NCI-H510A (cell line): ENCODE results near the gene MED26.

Experiments
- DNase-seq: peaks from one replicate; lab custom pipeline; 2025; lab: John Stamatoyannopoulos, UW

The MED26 gene

GRCh38 chr19:16589917-16590316 lies 38.1 kb downstream of the MED26 start:
- DNase-seq, result peak; percentile 21

DNA sequence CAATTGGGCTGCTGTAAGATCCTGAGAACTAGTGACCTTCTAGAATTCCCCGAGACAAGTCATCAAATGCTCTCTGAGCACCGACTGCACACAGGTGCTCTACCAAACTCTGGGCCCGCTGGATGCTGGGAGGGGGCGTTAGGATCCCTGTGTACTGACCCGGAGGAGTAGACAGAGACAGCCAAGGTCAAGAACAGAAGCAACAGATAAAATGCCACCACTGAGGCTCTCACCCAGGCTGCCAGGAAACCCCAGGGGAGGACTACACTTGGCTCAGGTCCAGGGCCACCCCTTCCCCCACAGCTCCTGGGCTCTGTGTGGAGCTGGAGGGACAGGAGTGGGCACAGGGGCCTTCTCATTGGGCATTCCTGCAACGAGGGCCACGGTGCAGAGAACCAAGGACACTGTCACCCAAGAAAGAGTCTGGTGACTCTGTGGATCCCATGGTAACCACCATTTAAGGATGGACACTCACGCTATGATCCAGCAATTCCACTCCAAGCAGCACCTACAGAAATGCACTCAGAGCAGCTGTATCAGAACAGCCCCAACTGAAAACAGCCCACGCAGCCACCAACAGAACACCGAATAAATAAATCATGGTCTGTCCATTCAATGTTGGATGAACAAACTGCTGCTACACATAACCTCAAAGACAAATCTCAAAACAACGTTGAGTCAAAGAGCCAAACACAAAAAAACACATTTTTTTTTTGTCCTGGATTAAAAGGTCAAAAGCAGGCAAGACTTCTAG lies 39.0 kb downstream of the MED26 start:
- DNase-seq, result no peak

DNA sequence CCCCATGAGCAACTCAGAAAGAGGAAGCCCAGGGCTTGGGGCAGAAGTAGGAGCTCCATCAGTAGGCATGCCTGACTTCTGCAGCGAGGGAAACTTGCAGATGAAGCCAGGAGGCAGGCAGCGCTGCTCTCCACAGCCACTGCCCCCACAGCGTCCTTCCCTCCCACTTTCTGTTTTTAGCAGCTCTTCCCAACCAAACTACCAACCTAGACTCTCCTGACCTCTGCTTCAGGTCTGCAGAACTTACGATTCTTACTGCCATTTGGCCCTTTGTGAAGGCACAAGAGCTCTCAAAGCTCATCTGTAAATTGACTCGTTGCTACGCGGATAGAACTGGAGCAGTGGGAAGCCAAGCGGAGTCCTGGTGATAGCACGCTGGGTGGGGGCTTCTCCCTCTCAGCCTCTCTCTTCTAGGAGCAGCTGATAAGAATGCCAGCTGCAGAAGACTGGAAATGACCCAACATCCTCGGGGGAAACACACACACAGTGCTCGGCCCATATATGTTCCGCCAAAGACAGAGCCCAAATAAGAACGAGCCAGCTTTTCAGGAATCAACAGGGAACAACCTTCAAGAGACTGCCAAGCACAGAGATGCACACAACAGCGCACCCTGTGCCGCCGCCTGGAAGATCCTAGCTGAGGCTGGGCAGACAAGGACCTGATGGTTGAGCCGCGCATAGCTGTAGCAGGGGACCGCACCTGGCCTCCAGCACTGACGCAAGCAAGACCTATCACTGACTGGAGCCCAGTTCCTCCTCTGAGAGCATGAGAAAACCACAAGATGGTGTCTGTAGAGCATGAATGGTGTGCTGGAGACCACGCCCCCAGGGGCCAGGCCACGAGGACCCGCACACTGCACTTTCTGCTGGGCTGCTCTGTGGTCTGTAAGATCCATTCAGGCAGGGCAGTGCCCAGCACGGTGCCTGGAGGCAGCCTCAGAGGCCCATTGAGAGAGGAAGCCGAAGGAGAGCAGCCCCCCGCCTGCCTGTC lies 39.9 kb downstream of the MED26 start:
- DNase-seq, result peak; percentile 80

GRCh38 chr19:16586991-16587832 lies 40.8 kb downstream of the MED26 start:
- peak; percentile 27 for DNase-seq

DNA sequence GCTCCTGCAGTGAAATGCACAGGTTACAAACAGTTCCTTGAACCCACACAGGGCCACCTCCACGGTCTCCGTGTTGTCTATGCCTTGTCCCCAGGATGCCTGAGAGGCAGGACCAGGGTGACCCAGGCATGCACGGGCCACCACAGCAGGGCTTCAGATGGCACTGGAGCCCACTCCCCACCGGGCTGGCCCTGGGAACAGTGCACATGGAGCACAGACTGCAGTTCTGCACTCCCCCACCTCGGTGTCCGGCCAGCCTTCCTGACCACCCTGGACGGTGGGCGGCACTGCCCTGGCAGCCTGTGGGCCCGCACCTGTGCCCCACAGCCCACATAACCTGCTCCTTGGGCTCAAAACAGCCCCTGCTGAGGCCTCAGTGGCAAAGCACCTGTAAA lies 41.5 kb downstream of the MED26 start:
- no peak for DNase-seq

- no peak for DNase-seq
Measured at GRCh38 chr19:16585808-16586476, 42.1 kb downstream of the MED26 start.

DNA sequence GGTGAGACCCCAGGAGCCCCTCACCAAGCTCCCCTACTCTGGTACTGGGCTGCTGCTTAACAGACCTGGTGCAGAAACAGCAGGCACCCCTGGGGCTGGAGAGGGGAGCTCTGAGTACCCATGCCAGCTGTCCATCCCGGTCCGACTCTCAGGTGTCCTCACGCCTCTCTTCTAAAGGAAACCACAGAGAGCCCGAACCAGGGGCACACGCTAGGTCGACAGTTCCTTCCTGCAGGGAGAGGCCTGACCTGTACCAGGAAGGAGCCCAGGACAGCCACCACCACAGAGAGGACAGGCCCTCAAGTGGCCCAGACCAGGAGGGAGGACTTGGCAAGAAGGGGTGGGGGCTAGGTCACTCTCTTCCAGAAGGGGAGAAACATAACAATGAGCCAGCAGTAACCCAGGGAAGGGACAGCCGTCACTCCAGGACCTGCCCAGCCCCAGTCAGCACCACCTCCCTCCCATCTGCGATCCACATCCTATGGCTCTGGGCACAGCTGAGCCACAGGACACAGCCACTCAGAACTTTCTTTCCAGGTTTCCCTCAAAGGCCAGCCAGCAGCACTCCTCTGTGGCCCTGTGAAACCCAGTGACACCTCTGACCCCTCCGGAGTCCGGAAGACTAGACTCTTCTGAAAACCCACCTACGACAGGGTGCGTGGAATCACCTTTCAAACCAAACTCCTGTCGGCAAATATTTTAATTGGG lies 42.8 kb downstream of the MED26 start:
- DNase-seq, result no peak

GRCh38 chr19:16584248-16585093 lies 43.5 kb downstream of the MED26 start:
- peak; percentile 74 for DNase-seq

- DNase-seq, result no peak
Measured at GRCh38 chr19:16582486-16583261, 45.3 kb downstream of the MED26 start.

GRCh38 chr19:16581971-16582343 lies 46.0 kb downstream of the MED26 start:
- no peak for DNase-seq

DNA sequence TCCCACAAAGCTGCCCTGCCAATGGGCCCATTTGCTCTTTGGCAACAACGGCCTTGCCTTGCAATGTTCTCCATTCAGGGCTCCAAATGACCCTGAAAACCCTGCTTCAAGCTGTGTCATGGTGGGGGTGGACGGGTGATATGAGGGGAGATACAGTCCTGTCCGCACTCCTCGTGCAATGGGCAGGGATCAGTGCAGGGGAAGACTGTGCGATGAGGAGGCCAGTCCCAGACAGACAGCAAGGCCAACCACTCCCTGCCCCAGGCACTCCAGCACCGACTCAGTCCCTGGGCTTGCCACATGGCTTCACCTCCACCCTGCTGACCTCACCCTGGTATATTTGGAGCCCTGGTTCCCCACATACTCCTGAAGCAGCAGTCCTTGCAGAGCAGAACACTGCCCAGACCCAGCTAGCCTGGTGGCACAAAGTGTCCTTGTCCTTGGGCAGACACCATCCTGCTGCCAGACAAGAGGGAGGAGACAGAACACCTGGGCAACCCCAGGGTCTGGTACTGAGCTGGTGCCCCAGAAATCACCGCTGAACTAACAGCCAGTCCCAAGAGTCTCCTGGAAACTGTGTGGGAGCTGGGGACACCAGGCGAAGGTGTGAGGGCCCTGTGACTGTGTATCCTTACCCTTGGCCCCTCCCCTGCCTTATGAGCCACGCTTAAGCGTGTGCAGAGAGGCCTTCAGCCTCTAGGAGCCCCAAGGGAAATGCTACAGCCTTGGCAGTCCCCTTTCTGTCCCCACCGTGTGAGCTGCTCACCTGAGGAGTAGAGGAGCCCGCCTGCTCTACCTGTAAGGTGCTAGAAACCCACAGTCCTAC lies 46.6 kb downstream of the MED26 start:
- no peak for DNase-seq

DNA sequence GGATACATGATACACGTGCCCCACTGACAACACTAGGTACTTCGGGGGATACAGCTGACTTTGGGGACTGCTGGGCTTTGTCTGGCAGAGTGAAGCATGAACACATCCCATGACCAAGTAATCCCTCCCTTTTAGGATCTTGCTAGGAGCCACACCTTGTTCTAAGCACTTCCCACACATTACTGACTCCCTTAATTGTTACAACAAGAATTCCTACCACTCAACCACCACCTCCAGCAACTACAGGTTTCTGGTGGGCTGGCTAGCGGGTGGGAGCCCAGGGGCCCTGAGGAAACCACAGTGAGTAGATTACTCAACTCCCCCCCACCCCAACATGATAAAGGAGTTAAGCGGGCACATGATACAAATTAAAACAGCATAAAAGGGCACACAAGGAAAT lies 48.6 kb downstream of the MED26 start:
- no peak for DNase-seq

DNA sequence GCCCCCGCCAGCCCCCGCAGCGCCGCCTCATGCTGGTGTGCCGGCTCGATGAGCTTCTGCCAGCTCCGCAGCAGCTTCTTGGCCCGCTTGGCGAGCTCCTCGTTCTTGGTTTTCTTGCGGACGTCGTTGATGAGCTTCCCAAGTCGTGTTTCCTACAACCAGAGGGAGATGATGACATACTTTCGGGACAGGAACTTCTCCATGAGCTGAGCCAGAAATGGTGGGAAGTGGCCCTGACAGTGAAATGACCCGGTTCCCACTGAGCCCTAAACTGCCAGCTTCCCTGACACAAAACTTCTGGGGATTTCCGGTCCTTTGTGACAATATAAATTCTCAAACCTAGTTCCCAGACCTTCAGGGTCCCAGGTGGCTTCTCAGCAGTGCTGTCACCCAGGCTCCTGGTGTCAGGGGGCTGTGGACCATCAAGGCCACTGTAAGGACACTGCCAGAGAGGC lies 50.4 kb downstream of the MED26 start:
- DNase-seq, result no peak

GRCh38 chr19:16576690-16577530 lies 51.1 kb downstream of the MED26 start:
- DNase-seq, result no peak

- DNase-seq, result no peak
Measured at GRCh38 chr19:16575861-16576689, 51.9 kb downstream of the MED26 start.

DNA sequence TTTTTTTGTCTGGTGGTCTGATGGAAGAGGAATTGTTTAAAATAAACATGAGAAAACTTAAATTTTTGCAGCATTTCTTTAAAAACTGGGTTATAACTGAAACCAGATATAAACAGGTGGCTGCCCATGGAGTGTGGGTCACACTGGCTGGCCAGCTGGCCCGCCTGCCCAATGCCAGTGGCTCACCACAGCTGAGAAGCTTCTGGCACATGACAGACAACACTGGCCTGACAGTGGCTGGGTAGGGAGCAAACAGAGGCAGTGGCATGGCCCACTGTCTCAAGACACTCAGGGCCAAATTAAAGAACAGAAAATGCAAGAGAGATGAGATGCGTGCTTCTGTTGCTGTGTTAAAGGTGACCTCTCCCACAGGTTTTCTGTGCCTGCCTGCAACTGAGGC lies 52.7 kb downstream of the MED26 start:
- no peak for DNase-seq
